ENCODE measurements around the gene ZNF281.

GRCh38 chr1:200398373-200398772, 11.5 kb downstream of the ZNF281 start:
- TF ChIP-seq CTCF (IDR thresholded peaks at IDR 0.05) (no peak), POLR2A (IDR thresholded peaks at IDR 0.05) (no peak)

Measured in esophagus squamous epithelium (tissue), 4 donors.